Mucosa of rectum (tissue), 2 donors: ENCODE data around the gene TESMIN.

ENCODE experiments used
- H3K27ac ChIP-seq, 2 donors: one replicate each; pipeline ENCODE4 v1.7.0; 2013; ENCODE audit warnings: inconsistent platforms in 2 of 2, low read depth in 2 of 2, low read length in 2 of 2
- H3K27me3 ChIP-seq, 2 donors: one replicate each; pipeline ENCODE4 v1.7.0; 2013; ENCODE audit warnings: low read length in 2 of 2; ENCODE audit not compliant: control insufficient read depth in 2 of 2, insufficient read depth in 2 of 2
- H3K36me3 ChIP-seq, 2 donors: one replicate each; pipeline ENCODE4 v1.7.0; 2013; ENCODE audit warnings: low read length in 2 of 2; ENCODE audit not compliant: control insufficient read depth in 2 of 2, insufficient read depth in 2 of 2
- H3K4me1 ChIP-seq, 2 donors: one replicate each; pipeline ENCODE4 v1.7.0; 2013; ENCODE audit warnings: low read length in 2 of 2, mild to moderate bottlenecking in 1 of 2; ENCODE audit not compliant: control insufficient read depth in 2 of 2, insufficient read depth in 2 of 2
- H3K4me3 ChIP-seq, 2 donors: one replicate each; pipeline ENCODE4 v1.7.0; 2013; ENCODE audit warnings: low read length in 2 of 2
- H3K9ac ChIP-seq, 2 donors: one replicate each; pipeline ENCODE4 v1.7.0; 2013; ENCODE audit warnings: low read length in 2 of 2, low read depth in 1 of 2, mild to moderate bottlenecking in 1 of 2
- H3K9me3 ChIP-seq, 2 donors: one replicate each; pipeline ENCODE4 v1.7.0; 2013; ENCODE audit warnings: low read length in 2 of 2; ENCODE audit not compliant: control insufficient read depth in 2 of 2
- donor health status: healthy.
- donor health status: Normal muscosa, but diverticular disease.

Gene TESMIN

DNA sequence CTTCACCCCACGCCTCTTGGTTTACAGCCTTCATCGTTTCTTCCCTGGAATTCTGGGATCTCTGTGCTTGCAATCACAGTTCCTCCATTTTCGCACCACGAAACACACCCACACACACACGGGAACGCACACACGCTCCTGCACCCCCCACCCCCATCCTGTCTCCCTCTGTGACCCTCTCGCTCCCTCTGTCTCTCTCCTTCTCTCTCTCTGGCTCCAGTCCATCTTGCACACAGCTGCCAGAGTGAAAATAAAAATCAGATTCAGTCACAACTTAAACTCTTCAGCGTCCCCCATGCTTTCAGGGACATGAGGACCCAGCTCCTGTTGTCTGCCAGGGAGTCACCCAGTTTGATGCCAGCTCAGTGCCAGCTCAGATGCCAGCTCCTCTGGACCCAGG is 64.0 kb downstream of the TESMIN start:
- no peaks in the 10 kb centered on the region for H3K4me1 ChIP-seq
- H3K27me3 ChIP-seq, result peaks cover 23 to 50% of the 10 kb centered on the region in 2 donors
- no peaks in the 10 kb centered on the region for H3K36me3 ChIP-seq
- H3K9ac ChIP-seq, result no peak overlapping the region
- H3K4me3 ChIP-seq, result no peak overlapping the region
- no peaks in the 10 kb centered on the region for H3K9me3 ChIP-seq
- no peak overlapping the region for H3K27ac ChIP-seq

DNA sequence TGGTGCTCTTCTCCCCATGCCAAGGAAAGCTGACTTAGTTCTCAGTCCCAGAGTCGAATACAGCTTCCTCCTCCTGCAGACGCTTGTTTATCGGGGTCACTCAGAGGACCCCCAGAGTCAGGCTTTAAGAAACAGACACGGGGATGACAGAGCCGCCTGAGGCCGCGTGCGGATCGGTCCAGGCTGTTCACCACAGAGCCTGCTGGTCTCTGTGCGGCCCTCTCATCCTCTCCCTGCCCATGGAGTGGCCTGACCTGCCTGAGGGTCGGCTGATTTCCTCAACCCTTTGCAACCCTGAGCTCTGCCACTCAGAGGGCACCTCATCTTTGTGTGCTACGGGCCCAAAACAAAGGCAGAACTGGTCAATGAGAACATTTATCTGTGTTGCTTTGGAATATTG is 64.8 kb downstream of the TESMIN start:
- H3K36me3 ChIP-seq, result no peaks in the 10 kb centered on the region
- no peak overlapping the region for H3K27ac ChIP-seq
- H3K4me3 ChIP-seq, result no peak overlapping the region
- H3K9me3 ChIP-seq, result no peaks in the 10 kb centered on the region
- peaks cover 23 to 50% of the 10 kb centered on the region in 2 donors for H3K27me3 ChIP-seq
- H3K4me1 ChIP-seq, result no peaks in the 10 kb centered on the region
- H3K9ac ChIP-seq, result no peak overlapping the region

- no peaks in the 10 kb centered on the region for H3K4me1 ChIP-seq
- no peaks in the 10 kb centered on the region for H3K9me3 ChIP-seq
- H3K27me3 ChIP-seq, result peaks cover 23 to 50% of the 10 kb centered on the region in 2 donors
- no peak overlapping the region for H3K9ac ChIP-seq
- no peak overlapping the region for H3K27ac ChIP-seq
- no peaks in the 10 kb centered on the region for H3K36me3 ChIP-seq
- no peak overlapping the region for H3K4me3 ChIP-seq
Observed at GRCh38 chr11:68685656-68686380, 65.5 kb downstream of the TESMIN start.

GRCh38 chr11:68684385-68685356 is 66.6 kb downstream of the TESMIN start, which contains the start of gene GAL:
GAL (plus strand) TSS chr11:68684544; CDS start chr11:68684924, 380 bp downstream.
- H3K27me3 ChIP-seq, result peaks cover 23 to 50% of the 10 kb centered on the region in 2 donors
- H3K4me1 ChIP-seq, result no peaks in the 10 kb centered on the region
- no peak within 1 kb of the TSS for H3K27ac ChIP-seq
- H3K9ac ChIP-seq, result no peak within 1 kb of the TSS
- H3K4me3 ChIP-seq, result no peak within 1 kb of the TSS
- H3K9me3 ChIP-seq, result no peaks in the 10 kb centered on the region
- H3K36me3 ChIP-seq, result no peaks in the 10 kb centered on the region

DNA sequence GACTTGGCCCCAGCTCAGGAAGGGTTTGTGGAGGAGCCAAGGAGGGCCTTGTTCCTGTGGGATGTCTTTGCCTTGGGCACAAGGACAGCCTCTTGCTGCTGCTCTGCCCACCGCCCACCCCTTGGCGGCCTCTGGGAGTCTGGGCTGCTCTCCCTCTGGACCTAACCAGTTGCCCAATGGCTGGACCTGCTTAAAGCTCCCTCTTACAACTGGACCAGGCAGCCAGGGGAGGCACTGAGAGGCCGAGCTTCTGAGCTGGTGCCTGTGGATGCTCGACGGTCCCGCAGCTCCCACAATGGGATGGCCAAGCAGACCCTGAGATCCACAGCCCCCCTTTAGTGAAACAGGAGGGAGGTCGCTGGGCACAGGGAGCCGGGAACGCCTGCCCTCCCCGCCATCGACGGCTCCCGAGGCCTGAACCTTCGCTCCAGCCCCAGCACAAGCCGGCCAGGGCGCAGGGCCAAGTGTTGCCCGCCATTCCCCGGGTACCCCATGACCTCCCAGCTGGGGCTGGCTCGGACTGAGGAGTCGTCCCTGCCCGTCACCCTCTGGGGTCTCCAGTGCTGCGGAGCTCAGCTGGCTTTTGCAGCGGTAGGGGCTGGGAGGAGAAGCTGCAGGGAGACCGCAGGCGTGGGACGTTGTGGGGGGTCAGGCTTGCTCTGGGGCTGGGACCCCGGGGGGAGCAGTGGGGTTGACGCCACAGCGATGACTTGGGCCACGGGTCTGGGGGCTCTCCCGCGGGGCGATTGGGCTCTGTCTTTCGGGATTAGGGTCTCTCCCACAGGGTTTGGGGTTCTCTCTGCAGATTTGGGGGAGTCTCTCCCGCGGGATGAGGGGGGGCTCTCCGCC is 67.6 kb downstream of the TESMIN start:
- no peak overlapping the region for H3K4me3 ChIP-seq
- peaks cover 23 to 47% of the 10 kb centered on the region in 2 donors for H3K27me3 ChIP-seq
- no peaks in the 10 kb centered on the region for H3K36me3 ChIP-seq
- H3K9ac ChIP-seq, result no peak overlapping the region
- no peaks in the 10 kb centered on the region for H3K4me1 ChIP-seq
- H3K27ac ChIP-seq, result no peak overlapping the region
- H3K9me3 ChIP-seq, result no peaks in the 10 kb centered on the region

GRCh38 chr11:68683121-68683520 is 68.2 kb downstream of the TESMIN start:
- Histone ChIP-seq H3K27ac (no peak overlapping the region), H3K9ac (no peak overlapping the region), H3K36me3 (no peaks in the 10 kb centered on the region), H3K9me3 (no peaks in the 10 kb centered on the region), H3K27me3 (peaks cover 23 to 43% of the 10 kb centered on the region in 2 donors), H3K4me1 (no peaks in the 10 kb centered on the region), H3K4me3 (no peak overlapping the region)

DNA sequence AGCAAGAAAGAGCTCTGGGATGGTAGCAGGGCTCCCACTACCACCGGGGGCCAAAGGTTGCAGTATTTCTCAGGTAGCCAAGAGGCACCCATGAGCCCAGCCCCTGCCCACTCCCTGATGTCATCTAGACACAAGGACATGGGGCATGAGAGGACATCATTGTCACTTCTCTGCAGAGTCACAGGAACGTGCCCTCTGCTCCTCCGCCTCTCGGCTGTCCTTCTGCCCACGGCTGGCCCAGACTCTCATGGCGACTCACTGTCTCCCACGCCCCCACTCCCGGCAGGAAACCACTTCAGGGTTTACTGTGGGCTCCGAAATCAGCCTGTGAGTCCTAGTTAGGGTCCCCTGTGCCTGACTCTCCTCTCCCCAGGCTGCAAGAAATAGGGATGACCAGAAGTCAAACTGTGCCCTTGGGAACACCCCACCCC is 68.8 kb downstream of the TESMIN start:
- H3K27ac ChIP-seq, result no peak overlapping the region
- no peaks in the 10 kb centered on the region for H3K9me3 ChIP-seq
- H3K27me3 ChIP-seq, result peaks cover 23 to 39% of the 10 kb centered on the region in 2 donors
- no peaks in the 10 kb centered on the region for H3K36me3 ChIP-seq
- no peaks in the 10 kb centered on the region for H3K4me1 ChIP-seq
- H3K9ac ChIP-seq, result no peak overlapping the region
- no peak overlapping the region for H3K4me3 ChIP-seq

- Histone ChIP-seq H3K4me3 (no peak overlapping the region), H3K27ac (no peak overlapping the region), H3K27me3 (peaks cover 17 to 29% of the 10 kb centered on the region in 2 donors), H3K9me3 (no peaks in the 10 kb centered on the region), H3K36me3 (no peaks in the 10 kb centered on the region), H3K4me1 (no peaks in the 10 kb centered on the region), H3K9ac (no peak overlapping the region)
Observed at GRCh38 chr11:68680541-68681231, 70.6 kb downstream of the TESMIN start.

DNA sequence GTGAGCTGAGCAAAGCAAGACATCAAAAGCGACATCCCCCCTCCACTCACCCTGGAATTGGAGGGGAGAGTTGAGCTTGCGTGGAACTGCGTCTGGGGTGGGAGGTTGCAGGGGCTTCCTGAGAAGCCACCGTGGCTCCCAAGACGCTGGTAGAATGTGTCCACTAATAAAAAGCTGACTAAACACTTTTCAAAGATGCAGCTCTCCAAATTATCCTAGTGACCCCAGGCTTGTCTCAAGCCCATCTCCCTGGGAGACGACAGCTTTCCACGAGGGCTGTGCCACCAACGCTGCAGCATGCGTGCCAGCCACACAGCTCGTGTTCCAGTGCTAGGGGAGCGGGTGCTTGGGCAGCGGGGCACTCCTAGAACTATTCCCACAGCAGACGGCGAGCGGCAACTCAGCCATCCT is 73.3 kb downstream of the TESMIN start:
- H3K4me3 ChIP-seq, result no peak overlapping the region
- no peak overlapping the region for H3K27ac ChIP-seq
- peaks cover 0 to 5% of the 10 kb centered on the region in 2 donors for H3K27me3 ChIP-seq
- H3K9me3 ChIP-seq, result no peaks in the 10 kb centered on the region
- no peaks in the 10 kb centered on the region for H3K4me1 ChIP-seq
- H3K9ac ChIP-seq, result no peak overlapping the region
- no peaks in the 10 kb centered on the region for H3K36me3 ChIP-seq
